Testis (tissue), 2 donors: ENCODE measurements around the gene ITGA5.

ENCODE experiments used
- POLR2A ChIP-seq: fragments of 450-650 bp; IDR thresholded peaks from one replicate; pipeline ENCODE4 v1.6.1; 2017; ENCODE audit warnings: antibody characterized with exemption, mild to moderate bottlenecking, moderate library complexity
- TF ChIP-seq, protein P1 (sequence below), 3 experiments: fragments of 450-650 bp in 2 of 3; fragments of 200-600 bp in 1 of 3; sonication (generic) in 1 of 3; IDR thresholded peaks; one replicate each; pipeline ENCODE4 v1.5.1; 2016 to 2019; ENCODE audit warnings: antibody characterized with exemption in 3 of 3, mild to moderate bottlenecking in 2 of 3, moderate library complexity in 1 of 3

DNA sequence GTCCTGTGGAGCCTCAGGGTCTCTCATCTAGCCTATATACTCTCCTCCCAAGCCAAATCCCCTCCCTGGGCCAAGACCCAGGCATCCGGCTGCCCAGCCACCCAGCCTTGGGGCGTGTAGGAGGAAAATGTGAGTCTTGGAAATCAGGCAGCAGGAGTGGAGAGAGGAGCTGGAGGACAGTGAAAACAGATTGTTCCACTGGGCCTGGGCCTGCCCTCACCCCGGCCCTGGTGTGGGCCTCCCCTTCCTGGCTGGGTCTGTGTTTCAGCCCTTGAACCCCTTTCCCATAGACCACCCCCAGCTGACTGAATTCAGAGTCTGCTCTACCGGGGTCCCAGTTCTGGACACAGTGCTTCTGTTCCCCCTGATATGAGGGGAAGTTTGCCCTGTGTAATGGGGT is 6.7 kb downstream of the ITGA5 start:
- TF ChIP-seq, protein P1, sequence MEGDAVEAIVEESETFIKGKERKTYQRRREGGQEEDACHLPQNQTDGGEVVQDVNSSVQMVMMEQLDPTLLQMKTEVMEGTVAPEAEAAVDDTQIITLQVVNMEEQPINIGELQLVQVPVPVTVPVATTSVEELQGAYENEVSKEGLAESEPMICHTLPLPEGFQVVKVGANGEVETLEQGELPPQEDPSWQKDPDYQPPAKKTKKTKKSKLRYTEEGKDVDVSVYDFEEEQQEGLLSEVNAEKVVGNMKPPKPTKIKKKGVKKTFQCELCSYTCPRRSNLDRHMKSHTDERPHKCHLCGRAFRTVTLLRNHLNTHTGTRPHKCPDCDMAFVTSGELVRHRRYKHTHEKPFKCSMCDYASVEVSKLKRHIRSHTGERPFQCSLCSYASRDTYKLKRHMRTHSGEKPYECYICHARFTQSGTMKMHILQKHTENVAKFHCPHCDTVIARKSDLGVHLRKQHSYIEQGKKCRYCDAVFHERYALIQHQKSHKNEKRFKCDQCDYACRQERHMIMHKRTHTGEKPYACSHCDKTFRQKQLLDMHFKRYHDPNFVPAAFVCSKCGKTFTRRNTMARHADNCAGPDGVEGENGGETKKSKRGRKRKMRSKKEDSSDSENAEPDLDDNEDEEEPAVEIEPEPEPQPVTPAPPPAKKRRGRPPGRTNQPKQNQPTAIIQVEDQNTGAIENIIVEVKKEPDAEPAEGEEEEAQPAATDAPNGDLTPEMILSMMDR (IDR thresholded peaks at IDR 0.05), result no peak
- no peak for TF ChIP-seq POLR2A
